Measurements from ENCODE around the gene CIROP.

The CIROP gene

GRCh38 chr14:23071244-23071920, 33.4 kb downstream of the CIROP start:
- H2BK120ac ChIP-seq (ENCODE audit: low read depth, low read length) = peak overlapping the region; percentile 7
- 5% methylated on average over 14 of the region's 14 CpGs for WGBS
- H3K14ac ChIP-seq (ENCODE audit: low read length in 2 of 2) = peak overlapping the region in 1 of 2 experiments; percentile 22
- no peak overlapping the region for H3K23ac ChIP-seq (ENCODE audit: low read length in 2 of 2)
- no peaks in the 10 kb centered on the region for H3K9me3 ChIP-seq (ENCODE audit: control insufficient read depth, low read length)
- H3K4me3 ChIP-seq (ENCODE audit: insufficient read depth in 1 of 2, low read depth in 1 of 2, low read length in 2 of 2) = peak overlapping the region; percentile 70 to 97
- peak overlapping the region; percentile 85 for H2BK5ac ChIP-seq (ENCODE audit: low read depth, low read length, poor library complexity, severe bottlenecking)
- H4K8ac ChIP-seq (ENCODE audit: low read length) = peak overlapping the region; percentile 72
- H3K18ac ChIP-seq (ENCODE audit: low read depth in 1 of 2, low read length in 2 of 2) = peak overlapping the region; percentile 72 to 94
- no peaks in the 10 kb centered on the region for H3K27me3 ChIP-seq (ENCODE audit: control insufficient read depth in 1 of 2, insufficient read depth in 1 of 2, low read length in 2 of 2)
- H2AK5ac ChIP-seq (ENCODE audit: low read length, severe bottlenecking) = peak overlapping the region; percentile 75
- peaks cover 41 to 78% of the 10 kb centered on the region in 2 experiments for H3K36me3 ChIP-seq (ENCODE audit: control insufficient read depth in 1 of 2, insufficient read depth in 2 of 2, low read depth in 1 of 2, low read length in 2 of 2)
- H4K91ac ChIP-seq (ENCODE audit: low read length) = no peak overlapping the region
- peak overlapping the region; percentile 48 to 93 for H3K4ac ChIP-seq (ENCODE audit: low read depth in 1 of 2, low read length in 2 of 2)
- DNase-seq = peak; percentile 94
- peak overlapping the region; percentile 87 for H3K27ac ChIP-seq (ENCODE audit: low read length, poor library complexity, severe bottlenecking)
- peak overlapping the region; percentile 95 for H3K4me2 ChIP-seq (ENCODE audit: low read length, poor library complexity, severe bottlenecking)
- no peak overlapping the region for H2BK12ac ChIP-seq (ENCODE audit: low read length in 2 of 2)
- H3K79me1 ChIP-seq (replicated peaks; ENCODE audit: low read length, poor library complexity, severe bottlenecking) = peaks cover 9% of the 10 kb centered on the region
- H3K9ac ChIP-seq (ENCODE audit: low read length) = peak overlapping the region; percentile 99
- H2BK15ac ChIP-seq (ENCODE audit: low read depth, poor library complexity, severe bottlenecking) = no peak overlapping the region
- no peak overlapping the region for H2AFZ ChIP-seq (ENCODE audit: low read depth, low read length)
- peaks cover 23% of the 10 kb centered on the region for H3K4me1 ChIP-seq (ENCODE audit: control insufficient read depth, insufficient read depth, low read depth, low read length)

- no peaks in the 10 kb centered on the region for H3K9me3 ChIP-seq (ENCODE audit: control insufficient read depth, low read length)
- peak overlapping the region; percentile 36 for H2AK5ac ChIP-seq (ENCODE audit: low read length, severe bottlenecking)
- no peak overlapping the region for H4K91ac ChIP-seq (ENCODE audit: low read length)
- peak overlapping the region; percentile 87 for H3K27ac ChIP-seq (ENCODE audit: low read length, poor library complexity, severe bottlenecking)
- H3K9ac ChIP-seq (ENCODE audit: low read length) = peak overlapping the region; percentile 99
- H2AFZ ChIP-seq (ENCODE audit: low read depth, low read length) = no peak overlapping the region
- DNase-seq = no peak
- no peak overlapping the region for H2BK15ac ChIP-seq (ENCODE audit: low read depth, poor library complexity, severe bottlenecking)
- peaks cover 3% of the 10 kb centered on the region for H3K79me1 ChIP-seq (replicated peaks; ENCODE audit: low read length, poor library complexity, severe bottlenecking)
- peak overlapping the region; percentile 95 for H3K4me2 ChIP-seq (ENCODE audit: low read length, poor library complexity, severe bottlenecking)
- H3K4me3 ChIP-seq (ENCODE audit: insufficient read depth in 1 of 2, low read depth in 1 of 2, low read length in 2 of 2) = peak overlapping the region; percentile 70 to 97
- peaks cover 25% of the 10 kb centered on the region for H3K4me1 ChIP-seq (ENCODE audit: control insufficient read depth, insufficient read depth, low read depth, low read length)
- H3K36me3 ChIP-seq (ENCODE audit: control insufficient read depth in 1 of 2, insufficient read depth in 2 of 2, low read depth in 1 of 2, low read length in 2 of 2) = peaks cover 38 to 78% of the 10 kb centered on the region in 2 experiments
- H4K8ac ChIP-seq (ENCODE audit: low read length) = no peak overlapping the region
- peak overlapping the region in 1 of 2 experiments; percentile 70 for H3K18ac ChIP-seq (ENCODE audit: low read depth in 1 of 2, low read length in 2 of 2)
- no peaks in the 10 kb centered on the region for H3K27me3 ChIP-seq (ENCODE audit: control insufficient read depth in 1 of 2, insufficient read depth in 1 of 2, low read length in 2 of 2)
- H3K14ac ChIP-seq (ENCODE audit: low read length in 2 of 2) = no peak overlapping the region
- H2BK12ac ChIP-seq (ENCODE audit: low read length in 2 of 2) = no peak overlapping the region
- no peak overlapping the region for H2BK5ac ChIP-seq (ENCODE audit: low read depth, low read length, poor library complexity, severe bottlenecking)
- peak overlapping the region in 1 of 2 experiments; percentile 54 for H3K4ac ChIP-seq (ENCODE audit: low read depth in 1 of 2, low read length in 2 of 2)
- H3K23ac ChIP-seq (ENCODE audit: low read length in 2 of 2) = no peak overlapping the region
- no peak overlapping the region for H2BK120ac ChIP-seq (ENCODE audit: low read depth, low read length)
- WGBS = under 1% methylated on average over 5 of the region's 10 CpGs
These were observed 34.3 kb downstream of the CIROP start for GRCh38 chr14:23070262-23071129.

- Histone ChIP-seq H3K18ac (ENCODE audit: low read depth in 1 of 2, low read length in 2 of 2) (no peak overlapping the region), H2BK5ac (ENCODE audit: low read depth, low read length, poor library complexity, severe bottlenecking) (no peak overlapping the region), H2BK12ac (ENCODE audit: low read length in 2 of 2) (no peak overlapping the region), H3K4me1 (ENCODE audit: control insufficient read depth, insufficient read depth, low read depth, low read length) (peaks cover 25% of the 10 kb centered on the region), H3K36me3 (ENCODE audit: control insufficient read depth in 1 of 2, insufficient read depth in 2 of 2, low read depth in 1 of 2, low read length in 2 of 2) (peaks cover 44 to 78% of the 10 kb centered on the region in 2 experiments), H4K91ac (ENCODE audit: low read length) (no peak overlapping the region), H2AFZ (ENCODE audit: low read depth, low read length) (no peak overlapping the region), H3K4ac (ENCODE audit: low read depth in 1 of 2, low read length in 2 of 2) (no peak overlapping the region), H3K4me3 (ENCODE audit: insufficient read depth in 1 of 2, low read depth in 1 of 2, low read length in 2 of 2) (peak overlapping the region in 1 of 2 experiments; percentile 50), H2AK5ac (ENCODE audit: low read length, severe bottlenecking) (peak overlapping the region; percentile 10), H3K4me2 (ENCODE audit: low read length, poor library complexity, severe bottlenecking) (peak overlapping the region; percentile 29), H2BK120ac (ENCODE audit: low read depth, low read length) (no peak overlapping the region), H3K9ac (ENCODE audit: low read length) (peak overlapping the region; percentile 99), H3K79me1 (replicated peaks; ENCODE audit: low read length, poor library complexity, severe bottlenecking) (peaks cover 2% of the 10 kb centered on the region), H3K14ac (ENCODE audit: low read length in 2 of 2) (no peak overlapping the region), H3K9me3 (ENCODE audit: control insufficient read depth, low read length) (no peaks in the 10 kb centered on the region), H2BK15ac (ENCODE audit: low read depth, poor library complexity, severe bottlenecking) (no peak overlapping the region), H3K27ac (ENCODE audit: low read length, poor library complexity, severe bottlenecking) (peak overlapping the region; percentile 57), H3K23ac (ENCODE audit: low read length in 2 of 2) (no peak overlapping the region), H3K27me3 (ENCODE audit: control insufficient read depth in 1 of 2, insufficient read depth in 1 of 2, low read length in 2 of 2) (no peaks in the 10 kb centered on the region), H4K8ac (ENCODE audit: low read length) (peak overlapping the region; percentile 36)
- WGBS = 71% methylated on average over 3 of the region's 4 CpGs
- DNase-seq = no peak
These were observed 35.4 kb downstream of the CIROP start for GRCh38 chr14:23069413-23069806.
